Panc1 (cell line): ENCODE data around the gene ANO2.

Source experiments
- CTCF ChIP-seq: fragments of 450-650 bp; IDR thresholded peaks from 2 replicates; pipeline ENCODE4 v1.5.1; 2017; ENCODE audit warnings: mild to moderate bottlenecking
- POLR2AphosphoS5 ChIP-seq: IDR thresholded peaks from 2 replicates; pipeline ENCODE4 v1.6.1; 2012; ENCODE audit warnings: mild to moderate bottlenecking, low read depth, low read length, moderate library complexity
- SIN3A ChIP-seq: IDR thresholded peaks from 2 replicates; pipeline ENCODE4 v1.6.1; 2012; ENCODE audit warnings: low read depth, mild to moderate bottlenecking, low read length, moderate library complexity, borderline replicate concordance; ENCODE audit not compliant: insufficient read depth
- TCF7L2 ChIP-seq: IDR thresholded peaks from 2 replicates; pipeline ENCODE4 v1.6.1; 2011; ENCODE audit warnings: mild to moderate bottlenecking, low read depth, low read length, inconsistent platforms
- TF ChIP-seq, protein P1 (sequence below), 2 experiments: IDR thresholded peaks; 2 replicates each; pipeline ENCODE4 v1.6.1; 2011 to 2012; ENCODE audit warnings: low read depth in 2 of 2, control low read depth in 1 of 2, low read length in 1 of 2, mild to moderate bottlenecking in 1 of 2, moderate library complexity in 1 of 2; ENCODE audit not compliant: insufficient read depth in 1 of 2

DNA sequence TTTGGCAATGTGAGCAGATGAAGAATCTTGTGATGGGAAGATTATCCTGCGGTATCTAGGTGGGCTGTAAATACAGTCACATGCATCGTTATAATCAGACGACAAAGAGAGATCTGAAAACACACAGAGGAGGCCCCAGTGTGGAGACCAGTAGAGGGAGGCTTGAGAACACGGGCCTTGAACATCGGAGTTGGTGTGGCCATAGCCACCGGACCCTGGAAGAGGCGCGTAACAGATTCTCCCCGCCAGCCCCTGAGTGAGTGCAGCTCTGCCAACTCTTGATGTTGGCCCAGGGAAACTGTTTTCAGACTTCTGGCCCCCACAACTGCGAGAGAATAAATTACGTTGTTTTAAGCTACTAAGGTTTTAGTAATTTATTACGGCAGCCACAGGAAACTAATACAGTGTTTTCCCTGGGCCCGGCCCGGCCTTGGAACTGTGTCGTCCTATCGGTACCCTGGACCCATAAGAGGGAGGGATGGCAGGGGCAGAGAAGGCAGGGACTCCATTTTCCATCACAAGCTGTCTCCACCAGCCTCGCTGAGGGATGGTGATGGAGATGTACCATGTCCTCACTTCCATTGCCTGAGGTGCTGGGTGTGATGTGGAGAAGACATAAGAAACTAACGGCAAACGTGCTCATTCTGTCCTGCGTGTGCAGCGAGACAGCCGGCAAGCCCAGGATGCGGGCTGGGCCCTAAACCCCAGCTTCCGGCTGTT is 421.5 kb downstream of the ANO2 start:
- TF ChIP-seq CTCF (no peak), TCF7L2 (no peak), SIN3A (no peak), POLR2AphosphoS5 (no peak)
- TF ChIP-seq, protein P1, sequence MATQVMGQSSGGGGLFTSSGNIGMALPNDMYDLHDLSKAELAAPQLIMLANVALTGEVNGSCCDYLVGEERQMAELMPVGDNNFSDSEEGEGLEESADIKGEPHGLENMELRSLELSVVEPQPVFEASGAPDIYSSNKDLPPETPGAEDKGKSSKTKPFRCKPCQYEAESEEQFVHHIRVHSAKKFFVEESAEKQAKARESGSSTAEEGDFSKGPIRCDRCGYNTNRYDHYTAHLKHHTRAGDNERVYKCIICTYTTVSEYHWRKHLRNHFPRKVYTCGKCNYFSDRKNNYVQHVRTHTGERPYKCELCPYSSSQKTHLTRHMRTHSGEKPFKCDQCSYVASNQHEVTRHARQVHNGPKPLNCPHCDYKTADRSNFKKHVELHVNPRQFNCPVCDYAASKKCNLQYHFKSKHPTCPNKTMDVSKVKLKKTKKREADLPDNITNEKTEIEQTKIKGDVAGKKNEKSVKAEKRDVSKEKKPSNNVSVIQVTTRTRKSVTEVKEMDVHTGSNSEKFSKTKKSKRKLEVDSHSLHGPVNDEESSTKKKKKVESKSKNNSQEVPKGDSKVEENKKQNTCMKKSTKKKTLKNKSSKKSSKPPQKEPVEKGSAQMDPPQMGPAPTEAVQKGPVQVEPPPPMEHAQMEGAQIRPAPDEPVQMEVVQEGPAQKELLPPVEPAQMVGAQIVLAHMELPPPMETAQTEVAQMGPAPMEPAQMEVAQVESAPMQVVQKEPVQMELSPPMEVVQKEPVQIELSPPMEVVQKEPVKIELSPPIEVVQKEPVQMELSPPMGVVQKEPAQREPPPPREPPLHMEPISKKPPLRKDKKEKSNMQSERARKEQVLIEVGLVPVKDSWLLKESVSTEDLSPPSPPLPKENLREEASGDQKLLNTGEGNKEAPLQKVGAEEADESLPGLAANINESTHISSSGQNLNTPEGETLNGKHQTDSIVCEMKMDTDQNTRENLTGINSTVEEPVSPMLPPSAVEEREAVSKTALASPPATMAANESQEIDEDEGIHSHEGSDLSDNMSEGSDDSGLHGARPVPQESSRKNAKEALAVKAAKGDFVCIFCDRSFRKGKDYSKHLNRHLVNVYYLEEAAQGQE (IDR thresholded peaks at IDR 0.05; ENCODE audit: insufficient read depth in 1 of 2, low read depth in 2 of 2, low read length in 1 of 2) = no peak
